Suppressor macrophage treated with lipopolysaccharide for 4 hours (primary cell): ENCODE data around the gene CASP12.

Source experiments
- DNase-seq: peaks from one replicate; pipeline ENCODE4 v3.0.0-alpha.2; 2020

CASP12 gene

DNA sequence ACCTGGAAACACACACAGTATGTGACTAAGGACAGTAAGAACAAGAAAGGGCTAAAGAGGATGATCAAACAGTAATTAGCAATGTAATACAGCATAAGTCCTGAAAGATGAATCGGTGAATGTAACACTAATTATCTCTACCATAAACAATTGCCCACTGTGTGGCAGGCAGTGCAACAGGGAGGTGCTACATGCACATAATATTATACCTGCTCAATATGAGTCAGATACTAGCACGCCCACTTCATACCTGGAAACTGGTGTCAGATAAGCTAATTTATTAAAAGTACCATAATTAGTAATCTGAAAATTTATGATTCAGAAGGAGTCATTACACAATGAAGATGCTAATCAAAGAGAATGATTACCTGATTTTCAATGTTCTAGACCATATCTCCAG is 14.9 kb downstream of the CASP12 start:
- DNase-seq: no peak

DNA sequence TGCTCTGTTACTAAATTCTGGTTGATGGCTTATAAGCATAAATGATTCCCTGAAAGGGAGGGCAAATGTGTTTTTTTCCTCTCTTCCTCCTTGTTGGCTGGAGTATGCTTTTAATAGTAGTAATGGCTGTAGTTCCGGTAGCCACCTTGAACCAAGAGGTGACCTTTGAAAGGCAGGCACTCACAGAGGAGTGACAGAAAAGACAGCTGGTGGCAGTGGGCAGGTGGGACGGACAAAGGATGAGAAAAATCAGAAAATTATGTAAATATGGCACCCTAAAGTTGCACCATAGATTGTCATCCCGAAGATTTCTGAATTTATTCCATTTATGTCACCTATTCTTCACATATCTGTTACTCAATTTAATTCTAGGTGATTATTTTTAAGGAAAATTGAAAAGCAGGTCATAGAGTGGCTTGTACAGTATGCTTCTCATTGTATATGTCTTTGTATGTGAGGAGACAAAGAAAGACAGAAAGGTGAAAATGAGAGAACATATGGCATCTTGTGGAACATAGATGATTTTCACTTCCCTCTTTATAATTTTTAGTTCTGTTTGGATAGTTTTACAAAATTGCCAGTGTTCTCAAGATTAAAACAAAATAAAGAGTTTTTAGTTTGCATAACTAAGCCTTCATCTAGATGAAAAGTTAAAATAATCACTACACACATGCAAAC is 17.0 kb downstream of the CASP12 start:
- no peak for DNase-seq

DNA sequence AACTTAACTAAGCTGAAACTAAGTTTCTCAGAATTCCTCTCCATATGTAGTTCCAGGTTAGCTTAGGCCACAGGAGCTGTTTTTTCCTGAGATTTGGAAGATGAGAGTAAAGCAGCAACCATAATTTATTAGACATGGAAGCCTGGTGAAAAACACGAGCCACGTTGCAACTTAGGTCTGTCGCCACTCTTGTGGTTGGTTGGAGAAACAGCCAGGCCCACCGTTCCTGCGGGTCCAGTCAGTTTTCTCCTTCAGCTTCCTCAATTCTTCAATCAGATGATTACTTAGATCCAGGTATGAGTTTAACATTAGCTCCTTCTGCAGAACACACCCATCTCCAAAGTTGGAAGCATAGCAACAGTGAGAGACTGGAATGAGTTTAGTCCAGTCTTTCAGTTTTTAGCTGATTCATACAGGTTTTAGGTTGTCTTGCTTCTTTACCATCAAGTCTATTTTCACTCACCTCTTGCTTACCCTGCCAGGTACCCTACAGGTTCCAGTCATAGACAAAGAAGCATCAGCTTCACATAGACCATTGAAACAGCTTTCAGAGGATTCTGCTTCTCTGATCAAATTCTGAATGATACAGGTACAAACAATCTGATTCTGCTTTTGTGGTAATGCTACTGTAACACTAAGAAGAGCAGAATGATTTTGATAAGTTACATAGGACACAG is 18.6 kb downstream of the CASP12 start:
- DNase-seq: no peak

- peak; percentile 29 for DNase-seq
These were observed 21.3 kb downstream of the CASP12 start for GRCh38 chr11:104876861-104877431.

DNA sequence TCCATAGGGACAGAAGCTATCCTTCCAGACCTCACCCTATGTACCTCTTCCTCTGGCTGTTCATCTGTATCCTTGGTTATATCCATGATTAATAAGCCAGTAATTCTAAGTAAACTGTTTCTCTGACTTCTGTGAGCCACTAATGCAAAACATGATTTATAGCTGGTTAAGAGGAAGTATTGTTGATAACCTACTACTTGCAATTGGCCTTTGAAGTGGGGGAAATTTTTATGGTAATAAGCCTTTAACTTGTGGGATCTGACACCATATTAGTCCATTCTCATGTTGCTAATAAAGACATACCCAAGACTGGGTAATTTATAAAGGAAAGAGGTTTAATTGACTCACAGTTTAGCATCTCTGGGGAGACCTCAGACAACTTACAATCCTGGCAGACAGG is 21.9 kb downstream of the CASP12 start:
- DNase-seq: no peak

DNA sequence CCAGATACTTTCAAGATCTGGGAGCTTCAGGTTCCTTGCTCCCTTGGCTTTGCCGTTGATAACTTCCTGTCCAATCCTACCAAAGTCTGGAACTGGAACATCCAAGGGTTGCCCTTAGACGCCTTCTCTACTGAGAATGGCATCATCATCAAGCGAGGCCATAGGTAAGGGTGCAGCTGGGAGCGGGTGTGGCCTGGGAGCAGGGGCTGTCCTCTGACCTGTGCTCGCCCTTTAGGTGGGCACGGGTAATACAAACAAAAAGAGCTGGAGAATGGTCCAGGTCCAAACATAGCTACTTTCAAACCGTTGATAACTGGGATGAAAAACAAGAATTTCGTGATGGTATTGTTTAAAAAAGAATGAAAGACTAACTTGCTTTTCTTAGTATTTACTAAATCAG is 25.0 kb downstream of the CASP12 start:
- no peak for DNase-seq

GRCh38 chr11:104872393-104872792 is 25.9 kb downstream of the CASP12 start:
- no peak for DNase-seq

DNA sequence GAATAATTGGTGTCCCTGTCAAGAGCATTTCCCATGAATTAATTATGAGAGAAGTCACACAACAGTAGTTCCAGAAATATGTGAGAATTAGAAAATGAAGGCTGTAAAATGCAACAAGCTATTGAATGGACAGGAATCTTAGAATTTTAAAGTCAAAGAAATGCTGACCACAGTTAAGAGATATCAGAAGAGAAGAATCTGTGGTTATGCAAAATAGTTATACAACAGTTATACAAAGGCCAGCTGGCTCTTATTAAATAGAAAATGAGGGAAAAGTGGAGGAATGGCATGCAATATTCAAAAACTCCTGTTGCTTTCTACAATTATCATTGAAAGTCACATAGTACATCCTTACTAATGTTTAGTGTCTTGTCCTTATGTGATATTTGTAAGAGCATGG is 27.4 kb downstream of the CASP12 start:
- DNase-seq: no peak

GRCh38 chr11:104866815-104867214 is 31.4 kb downstream of the CASP12 start:
- no peak for DNase-seq

GRCh38 chr11:104858882-104859775 is 39.1 kb downstream of the CASP12 start:
- no peak for DNase-seq

DNA sequence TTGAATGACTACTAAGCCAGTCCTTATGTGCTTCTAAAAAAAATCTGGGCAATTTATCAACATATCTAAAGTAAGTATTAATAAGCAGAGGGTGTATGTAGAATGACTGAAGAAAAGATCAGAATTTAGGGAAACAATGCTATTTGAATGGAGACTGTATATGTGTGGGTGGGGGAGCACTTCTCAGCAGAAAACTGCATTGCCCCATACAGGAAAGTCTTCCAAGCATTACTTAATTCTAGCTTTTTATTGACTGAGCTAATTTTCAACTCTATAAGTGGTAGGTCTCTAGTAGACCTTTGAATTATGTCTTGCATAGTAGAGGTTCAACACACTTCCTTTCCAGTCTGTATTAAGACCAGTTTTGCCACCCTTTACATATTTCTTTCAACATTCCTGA is 41.7 kb downstream of the CASP12 start:
- peak; percentile 65 for DNase-seq

DNA sequence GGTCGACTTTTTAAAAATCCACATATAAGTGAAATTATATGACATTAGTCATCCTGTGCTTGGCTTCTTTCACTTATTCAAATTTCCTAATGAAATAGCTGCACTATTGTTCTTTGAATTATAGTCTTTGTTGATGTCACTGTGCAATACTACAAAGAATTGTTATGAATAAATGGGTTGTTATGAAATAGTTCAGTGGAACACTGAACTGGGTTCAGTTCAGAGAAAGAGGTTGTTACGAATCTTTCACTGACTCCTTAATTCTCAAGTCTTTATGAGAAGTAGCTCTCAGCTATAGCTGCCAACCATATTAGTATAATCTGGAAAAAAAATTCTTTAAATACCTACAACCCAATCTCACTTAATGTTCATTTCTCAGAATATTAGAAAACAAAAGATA is 42.3 kb downstream of the CASP12 start:
- DNase-seq: no peak

- DNase-seq: no peak
These were observed 45.0 kb downstream of the CASP12 start for GRCh38 chr11:104853276-104853675.

- DNase-seq: no peak
These were observed 45.4 kb downstream of the CASP12 start for GRCh38 chr11:104852811-104853210.

- DNase-seq: no peak
These were observed 52.0 kb downstream of the CASP12 start for GRCh38 chr11:104846216-104846615.

DNA sequence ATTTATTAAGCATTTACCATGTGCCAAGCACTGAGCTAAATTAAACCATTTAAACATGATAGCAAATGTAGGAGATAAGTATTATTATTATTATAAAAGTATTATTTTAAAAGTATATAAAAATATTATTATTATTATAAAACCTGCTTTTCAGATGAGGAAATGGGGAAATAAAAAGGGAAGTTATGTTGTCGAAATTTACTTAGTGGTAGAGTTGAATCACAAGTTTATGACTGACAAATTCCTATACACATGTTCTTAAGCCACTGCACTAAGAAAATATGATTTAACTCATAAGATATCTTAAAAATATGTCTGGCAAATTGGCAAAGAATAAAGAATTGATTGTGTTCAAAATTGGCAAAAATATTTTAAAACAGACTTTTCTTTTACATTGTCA is 53.8 kb downstream of the CASP12 start:
- DNase-seq: peak; percentile 76

DNA sequence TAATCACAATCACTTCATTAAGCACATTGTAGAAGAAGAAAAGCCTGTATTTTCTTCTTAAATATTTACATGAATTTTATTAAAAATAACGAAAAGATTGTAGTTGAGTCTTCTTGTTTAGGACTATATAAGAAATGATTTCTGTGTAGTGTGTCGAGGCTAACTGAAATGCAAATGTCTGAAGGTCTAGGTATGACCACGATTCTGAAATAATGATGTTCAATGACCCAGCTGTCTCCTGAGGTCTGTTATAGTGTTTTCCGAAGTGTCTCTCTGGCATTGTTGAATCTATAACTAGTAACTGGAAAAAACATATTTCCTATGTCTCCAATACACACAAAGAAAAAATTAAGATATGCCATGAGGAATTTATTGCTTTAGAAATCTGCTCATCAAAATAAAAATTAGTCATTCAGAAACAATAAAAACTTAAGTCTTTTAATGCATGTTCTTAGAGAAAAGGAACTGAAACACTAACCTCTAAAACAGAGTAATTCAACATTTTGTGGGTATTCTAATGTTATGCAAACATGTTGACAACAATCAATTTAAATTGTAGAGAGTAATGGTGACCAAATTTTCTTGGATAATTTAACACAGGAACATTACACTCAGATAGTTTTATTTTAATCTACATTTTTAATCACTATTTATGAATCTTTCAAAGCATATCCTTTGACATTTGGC is 55.0 kb downstream of the CASP12 start:
- peak; percentile 56 for DNase-seq

GRCh38 chr11:104841973-104842525 is 56.2 kb downstream of the CASP12 start:
- DNase-seq: peak; percentile 28

GRCh38 chr11:104841185-104841584 is 57.1 kb downstream of the CASP12 start:
- no peak for DNase-seq

DNA sequence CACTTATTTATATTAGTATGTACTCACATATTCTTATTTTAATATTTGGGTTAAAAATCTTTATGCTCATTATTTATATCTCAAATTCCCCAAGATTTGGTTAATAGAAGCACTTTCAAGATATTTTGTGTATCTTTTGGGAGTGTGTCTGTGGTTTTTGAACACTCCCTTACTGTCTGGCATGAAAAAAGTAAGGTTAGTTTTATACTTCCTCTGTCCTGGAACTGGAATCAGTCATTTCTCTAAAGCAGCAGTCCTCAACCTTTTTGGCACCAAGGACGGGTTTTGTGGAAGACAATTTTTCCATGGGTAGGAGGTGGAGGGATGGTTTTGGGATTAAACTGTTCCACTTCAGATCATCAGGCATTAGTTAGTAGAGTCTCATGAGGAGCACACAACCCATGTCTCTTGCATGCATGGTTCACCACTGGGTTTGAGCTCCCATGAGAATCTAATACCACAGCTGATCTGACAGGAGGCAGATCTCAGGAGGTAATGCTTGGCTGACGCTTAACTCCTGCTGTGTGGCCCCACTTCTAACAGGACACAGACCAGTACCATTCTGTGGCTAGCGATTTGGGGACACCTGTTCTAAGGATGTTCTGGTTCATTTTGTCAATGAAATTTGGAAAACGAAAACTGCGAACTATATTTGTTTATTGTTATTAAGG is 60.2 kb downstream of the CASP12 start:
- DNase-seq: no peak

GRCh38 chr11:104836691-104837090 is 61.6 kb downstream of the CASP12 start:
- DNase-seq: peak; percentile 89
